A673 (cell line): ENCODE data around the gene MAP3K21.

ENCODE experiments used
- EZH2 ChIP-seq: fragments of 200-600 bp; sonication (generic); IDR thresholded peaks from 2 replicates; pipeline ENCODE4 v1.6.1; 2017; ENCODE audit warnings: borderline replicate concordance, low read depth, mild to moderate bottlenecking, mixed read lengths, antibody characterized with exemption, low read length; ENCODE audit not compliant: poor library complexity, severe bottlenecking
- TF ChIP-seq, protein P1 (sequence below): fragments of 300-800, 200-600 bp; sonication (generic); conservative IDR thresholded peaks from 2 replicates; pipeline ENCODE4 v1.5.1; 2017; ENCODE audit warnings: low read depth, mild to moderate bottlenecking, antibody characterized with exemption, low read length, moderate library complexity, mixed read lengths

GRCh38 chr1:233315718-233316301, 11.7 kb upstream of the MAP3K21 start:
- TF ChIP-seq, protein P1, sequence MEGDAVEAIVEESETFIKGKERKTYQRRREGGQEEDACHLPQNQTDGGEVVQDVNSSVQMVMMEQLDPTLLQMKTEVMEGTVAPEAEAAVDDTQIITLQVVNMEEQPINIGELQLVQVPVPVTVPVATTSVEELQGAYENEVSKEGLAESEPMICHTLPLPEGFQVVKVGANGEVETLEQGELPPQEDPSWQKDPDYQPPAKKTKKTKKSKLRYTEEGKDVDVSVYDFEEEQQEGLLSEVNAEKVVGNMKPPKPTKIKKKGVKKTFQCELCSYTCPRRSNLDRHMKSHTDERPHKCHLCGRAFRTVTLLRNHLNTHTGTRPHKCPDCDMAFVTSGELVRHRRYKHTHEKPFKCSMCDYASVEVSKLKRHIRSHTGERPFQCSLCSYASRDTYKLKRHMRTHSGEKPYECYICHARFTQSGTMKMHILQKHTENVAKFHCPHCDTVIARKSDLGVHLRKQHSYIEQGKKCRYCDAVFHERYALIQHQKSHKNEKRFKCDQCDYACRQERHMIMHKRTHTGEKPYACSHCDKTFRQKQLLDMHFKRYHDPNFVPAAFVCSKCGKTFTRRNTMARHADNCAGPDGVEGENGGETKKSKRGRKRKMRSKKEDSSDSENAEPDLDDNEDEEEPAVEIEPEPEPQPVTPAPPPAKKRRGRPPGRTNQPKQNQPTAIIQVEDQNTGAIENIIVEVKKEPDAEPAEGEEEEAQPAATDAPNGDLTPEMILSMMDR, result no peak
- TF ChIP-seq EZH2, result no peak
